Kidney (tissue), 14 donors: ENCODE results near the gene MSMP. TPM values are rescaled to one million over a fixed set of nuclear protein-coding genes. Genes with fewer than 3 reads are reported as not detected.

Experiments used
- DNase-seq, 5 donors: peaks; one replicate each; pipeline ENCODE4 v3.0.0-alpha.2; 2013 to 2020
- FAIRE-seq: peaks from 2 replicates; lab custom pipeline; 2012; peaks lifted over from hg19 to GRCh38; lab: Jason Lieb, UNC
- H3K27ac ChIP-seq, 2 donors: one replicate each; pipeline ENCODE4 v1.7.0; 2013; ENCODE audit warnings: low read depth in 2 of 2, low read length in 2 of 2, inconsistent platforms in 1 of 2
- H3K27me3 ChIP-seq: one replicate; pipeline ENCODE4 v1.7.1; 2013; ENCODE audit warnings: low read length, inconsistent platforms; ENCODE audit not compliant: control insufficient read depth, insufficient read depth
- H3K36me3 ChIP-seq, 3 donors: one replicate each; pipeline versions ENCODE4 v1.7.0 to v1.7.1; 2013; ENCODE audit warnings: low read length in 3 of 3, control low read depth in 1 of 3, inconsistent platforms in 1 of 3; ENCODE audit not compliant: insufficient read depth in 3 of 3, control insufficient read depth in 2 of 3
- H3K4me1 ChIP-seq, 3 donors: one replicate each; pipeline versions ENCODE4 v1.7.0 to v1.7.1; 2013; ENCODE audit warnings: low read length in 3 of 3, inconsistent platforms in 1 of 3, low read depth in 1 of 3; ENCODE audit not compliant: control insufficient read depth in 2 of 3, insufficient read depth in 2 of 3
- H3K4me3 ChIP-seq, 3 donors: one replicate each; pipeline versions ENCODE4 v1.7.0 to v1.8.1; 2013; ENCODE audit warnings: low read length in 3 of 3, control low read depth in 1 of 3, inconsistent platforms in 1 of 3
- H3K9ac ChIP-seq, 3 donors: one replicate each; pipeline versions ENCODE4 v1.7.0 to v1.7.1; 2013; ENCODE audit warnings: low read length in 3 of 3, control low read depth in 1 of 3, inconsistent platforms in 1 of 3
- H3K9me3 ChIP-seq, 3 donors: one replicate each; pipeline versions ENCODE4 v1.7.0 to v1.7.1; 2013; ENCODE audit warnings: low read length in 3 of 3, control low read depth in 1 of 3, inconsistent platforms in 1 of 3; ENCODE audit not compliant: control insufficient read depth in 2 of 3, insufficient read depth in 1 of 3
- CTCF ChIP-seq: IDR thresholded peaks from 3 replicates; pipeline ENCODE4 v1.5.1; 2012; ENCODE audit warnings: mild to moderate bottlenecking, moderate library complexity, borderline replicate concordance; ENCODE audit not compliant: insufficient read depth; ENCODE audit errors: extremely low read depth
- intact Hi-C: fragments of 100-400 bp; cut with DNase I; formaldehyde crosslinking; loops from one replicate; pipeline ENCODE4 v1.11.1; 2022
- polyA plus RNA-seq: library from polyadenylated mRNA; stranded (reverse); fragments of 350-450 nt; fragmentation: Illumina TruSeq; extraction: RNeasy Lipid Tissue Mini Kit (QIAGEN cat#74804); gene quantifications from one replicate; pipeline ENCODE4 v1.2.3, GENCODE V29; 2014; ENCODE audit warnings: low read depth, low replicate concordance; ENCODE audit not compliant: insufficient read depth
- total RNA-seq: library from RNA; stranded (reverse); fragmentation: NEBNext Ultra II Directional; extraction: Animal tissue kit (Norgen Biotek cat#: 25700); gene quantifications from one replicate; pipeline ENCODE4 v1.2.1, GENCODE V29; 2021
- donor health status: control.
- donor health status: control.
- donor health status: control.
- donor health status: control.
- donor health status: control.
- donor health status: DM: yes; HTN: yes; CAD: no.
- donor health status: Normal renal cell carcinoma (clear cell type).

The MSMP gene
- total and polyA plus RNA-seq, 2 donors from 2014 or later = 0.47 TPM; not detected in 1

DNA sequence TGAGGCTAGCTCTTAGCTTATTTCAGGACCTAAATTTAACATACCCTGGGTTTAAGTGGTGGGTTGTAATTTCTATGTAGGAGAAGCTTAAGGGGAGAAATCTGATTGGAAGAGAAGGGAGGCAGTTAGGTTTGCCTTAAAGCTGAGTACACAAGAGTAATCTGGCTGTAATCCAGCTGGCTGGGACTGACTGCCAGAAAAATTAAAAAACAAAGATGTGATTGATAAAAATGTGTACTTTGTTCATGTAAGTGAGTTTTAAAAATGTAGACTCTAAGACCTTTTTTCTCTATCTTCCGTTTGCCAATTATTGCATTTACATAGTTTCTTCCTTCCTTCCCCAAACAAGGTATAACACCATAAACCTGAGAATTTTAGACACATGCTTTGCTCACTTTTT, 17.5 kb upstream of the MSMP start:
- intact Hi-C loops = no loop called here
- no peaks in the 10 kb centered on the region for H3K36me3 ChIP-seq
- FAIRE-seq = no peak
- H3K27ac ChIP-seq = peak overlapping the region in 1 of 2 donors; percentile 46
- no peak for TF ChIP-seq CTCF
- no peak overlapping the region for H3K9ac ChIP-seq
- H3K9me3 ChIP-seq = no peaks in the 10 kb centered on the region
- peaks cover 0 to 17% (median 6%) of the 10 kb centered on the region in 3 donors for H3K4me1 ChIP-seq
- H3K27me3 ChIP-seq = no peaks in the 10 kb centered on the region
- DNase-seq = peak in 2 of 5 donors; percentile 53 to 77
- H3K4me3 ChIP-seq = no peak overlapping the region

- Histone ChIP-seq H3K9me3 (no peaks in the 10 kb centered on the region), H3K4me3 (no peak overlapping the region), H3K9ac (no peak overlapping the region), H3K4me1 (peaks cover 0 to 17% (median 6%) of the 10 kb centered on the region in 3 donors), H3K27ac (peak overlapping the region in 1 of 2 donors; percentile 46), H3K27me3 (no peaks in the 10 kb centered on the region), H3K36me3 (no peaks in the 10 kb centered on the region)
- FAIRE-seq (no peak), DNase-seq (no peak)
- no peak for TF ChIP-seq CTCF
- intact Hi-C loops = no loop called here
Measured at GRCh38 chr9:35771075-35771433, 17.0 kb upstream of the MSMP start.

DNA sequence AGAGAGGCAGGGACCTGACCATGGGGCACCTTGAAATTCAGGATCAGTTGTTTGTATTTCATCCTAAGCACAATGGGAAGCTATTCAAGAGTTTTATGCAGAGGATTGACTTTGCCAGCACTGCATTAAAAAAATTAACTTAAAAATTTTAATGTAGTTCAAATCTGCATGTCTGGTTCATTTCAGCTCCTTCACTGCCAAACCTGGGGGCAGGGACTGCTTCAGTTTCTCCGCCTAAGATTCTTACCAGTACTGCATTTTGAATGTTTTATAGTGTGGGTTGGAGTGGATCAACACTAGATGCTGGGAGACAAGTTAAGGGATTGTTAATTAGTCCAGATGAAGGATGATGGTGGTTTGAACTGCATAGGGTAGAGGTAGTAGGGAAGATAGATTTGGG, 15.7 kb upstream of the MSMP start:
- DNase-seq = no peak
- Histone ChIP-seq H3K36me3 (no peaks in the 10 kb centered on the region), H3K27me3 (no peaks in the 10 kb centered on the region), H3K27ac (no peak overlapping the region), H3K9ac (no peak overlapping the region), H3K4me3 (no peak overlapping the region), H3K4me1 (peaks cover 0 to 11% (median 6%) of the 10 kb centered on the region in 3 donors), H3K9me3 (no peaks in the 10 kb centered on the region)
- no peak for TF ChIP-seq CTCF
- intact Hi-C loops = no loop called here
- FAIRE-seq = no peak

DNA sequence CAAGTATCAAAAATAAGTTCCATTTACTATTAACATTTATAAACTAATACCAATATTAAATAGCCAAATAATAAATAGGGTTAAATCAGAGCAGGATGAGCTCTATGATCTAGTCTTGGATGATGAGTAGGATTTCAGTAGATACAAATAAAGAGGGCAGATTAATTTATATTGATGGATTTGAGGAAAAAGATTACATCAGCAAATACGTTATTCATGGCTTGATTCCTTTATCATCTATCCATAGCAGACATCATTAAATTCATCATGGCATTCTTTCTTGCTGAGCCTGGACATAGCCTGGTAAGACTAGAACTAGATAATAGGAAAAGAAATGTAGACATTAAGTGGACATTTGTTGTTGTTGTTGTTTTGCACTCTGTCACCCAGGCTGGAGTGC, 13.4 kb upstream of the MSMP start:
- FAIRE-seq = no peak
- Histone ChIP-seq H3K4me3 (no peak overlapping the region), H3K36me3 (no peaks in the 10 kb centered on the region), H3K27me3 (no peaks in the 10 kb centered on the region), H3K9ac (no peak overlapping the region), H3K4me1 (peaks cover 0 to 11% (median 6%) of the 10 kb centered on the region in 3 donors), H3K9me3 (no peaks in the 10 kb centered on the region), H3K27ac (no peak overlapping the region)
- TF ChIP-seq CTCF = no peak
- DNase-seq = no peak
- intact Hi-C loops = no loop called here
